A549 (cell line): ENCODE data around the gene MPPED2.

ENCODE experiments used
- CBX8 ChIP-seq: fragments of 200-600 bp; sonication (generic); IDR thresholded peaks from 2 replicates; pipeline ENCODE4 v1.6.1; 2016
- CHD2 ChIP-seq: fragments of 150-350 bp; IDR thresholded peaks from 2 replicates; pipeline ENCODE4 v1.6.1; 2014; ENCODE audit warnings: low read length; ENCODE audit not compliant: partially characterized antibody
- EP300 ChIP-seq, 2 experiments: fragments of >200 bp; sonication (Bioruptor Twin); formaldehyde crosslinking; IDR thresholded peaks; 2 replicates in 1 of 2; 3 replicates in 1 of 2; pipeline ENCODE4 v1.6.1; 2016 to 2017
- FOSL2 ChIP-seq, 2 experiments: fragments of 450-650 bp in 1 of 2; fragments of >200 bp in 1 of 2; sonication (Bioruptor Twin) in 1 of 2; formaldehyde crosslinking; IDR thresholded peaks; 2 replicates each; pipeline versions ENCODE4 v1.5.0 to v1.6.1; 2016 to 2020; ENCODE audit warnings: mild to moderate bottlenecking in 1 of 2, moderate library complexity in 1 of 2
- GATA3 ChIP-seq: IDR thresholded peaks from 2 replicates; pipeline ENCODE4 v1.6.1; 2012; ENCODE audit warnings: borderline replicate concordance
- KDM1A ChIP-seq: fragments of 200-600 bp; sonication (generic); IDR thresholded peaks from 2 replicates; pipeline ENCODE4 v1.6.1; 2016; ENCODE audit warnings: low read depth, mild to moderate bottlenecking
- MAFK ChIP-seq: fragments of 450-650 bp; IDR thresholded peaks from 2 replicates; pipeline ENCODE4 v1.6.1; 2014; ENCODE audit not compliant: partially characterized antibody
- MYC ChIP-seq: IDR thresholded peaks from 2 replicates; pipeline ENCODE4 v1.6.1; 2012; ENCODE audit warnings: mild to moderate bottlenecking, inconsistent platforms, low read length, improper control_type of control experiment, borderline replicate concordance
- POLR2A ChIP-seq: IDR thresholded peaks from 2 replicates; pipeline ENCODE4 v1.6.1; 2012; ENCODE audit warnings: mild to moderate bottlenecking, low read length
- RAD21 ChIP-seq, 2 experiments: fragments of >200 bp in 1 of 2; sonication (Bioruptor Twin) in 1 of 2; formaldehyde crosslinking in 1 of 2; IDR thresholded peaks in 1 of 2; conservative IDR thresholded peaks in 1 of 2; 2 replicates in 1 of 2; 3 replicates in 1 of 2; pipeline ENCODE4 v1.6.1; 2012 to 2018; ENCODE audit warnings: inconsistent platforms in 1 of 2
- SMC3 ChIP-seq: fragments of >200 bp; sonication (Bioruptor Twin); formaldehyde crosslinking; IDR thresholded peaks from 3 replicates; pipeline ENCODE4 v1.6.1; 2018; ENCODE audit warnings: inconsistent platforms
- TF ChIP-seq, protein P1 (sequence below): fragments of >200 bp; sonication (Bioruptor Twin); formaldehyde crosslinking; IDR thresholded peaks from 3 replicates; pipeline ENCODE4 v1.5.1; 2016
- TF ChIP-seq, protein P2 (sequence below): fragments of 200-600 bp; sonication (generic); IDR thresholded peaks from 2 replicates; pipeline ENCODE4 v1.6.1; 2016; ENCODE audit warnings: antibody characterized with exemption, mild to moderate bottlenecking, moderate library complexity

GRCh38 chr11:30432178-30432577 lies 154.0 kb downstream of the MPPED2 start:
- TF ChIP-seq, protein P1, sequence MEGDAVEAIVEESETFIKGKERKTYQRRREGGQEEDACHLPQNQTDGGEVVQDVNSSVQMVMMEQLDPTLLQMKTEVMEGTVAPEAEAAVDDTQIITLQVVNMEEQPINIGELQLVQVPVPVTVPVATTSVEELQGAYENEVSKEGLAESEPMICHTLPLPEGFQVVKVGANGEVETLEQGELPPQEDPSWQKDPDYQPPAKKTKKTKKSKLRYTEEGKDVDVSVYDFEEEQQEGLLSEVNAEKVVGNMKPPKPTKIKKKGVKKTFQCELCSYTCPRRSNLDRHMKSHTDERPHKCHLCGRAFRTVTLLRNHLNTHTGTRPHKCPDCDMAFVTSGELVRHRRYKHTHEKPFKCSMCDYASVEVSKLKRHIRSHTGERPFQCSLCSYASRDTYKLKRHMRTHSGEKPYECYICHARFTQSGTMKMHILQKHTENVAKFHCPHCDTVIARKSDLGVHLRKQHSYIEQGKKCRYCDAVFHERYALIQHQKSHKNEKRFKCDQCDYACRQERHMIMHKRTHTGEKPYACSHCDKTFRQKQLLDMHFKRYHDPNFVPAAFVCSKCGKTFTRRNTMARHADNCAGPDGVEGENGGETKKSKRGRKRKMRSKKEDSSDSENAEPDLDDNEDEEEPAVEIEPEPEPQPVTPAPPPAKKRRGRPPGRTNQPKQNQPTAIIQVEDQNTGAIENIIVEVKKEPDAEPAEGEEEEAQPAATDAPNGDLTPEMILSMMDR: no peak
- TF ChIP-seq EP300 (IDR thresholded peaks at IDR 0.05) (no peak), POLR2A (no peak), MYC (no peak), GATA3 (no peak), MAFK (no peak), CBX8 (no peak), FOSL2 (IDR thresholded peaks at IDR 0.05) (no peak), FOSL2 (CRISPR knock-in tag; IDR thresholded peaks at IDR 0.05) (no peak), CHD2 (no peak), RAD21 (conservative IDR thresholded peaks at IDR 0.05 in 1 of 2, IDR thresholded peaks at IDR 0.05 in 1 of 2) (no peak), KDM1A (no peak), SMC3 (no peak)
- TF ChIP-seq, protein P2, sequence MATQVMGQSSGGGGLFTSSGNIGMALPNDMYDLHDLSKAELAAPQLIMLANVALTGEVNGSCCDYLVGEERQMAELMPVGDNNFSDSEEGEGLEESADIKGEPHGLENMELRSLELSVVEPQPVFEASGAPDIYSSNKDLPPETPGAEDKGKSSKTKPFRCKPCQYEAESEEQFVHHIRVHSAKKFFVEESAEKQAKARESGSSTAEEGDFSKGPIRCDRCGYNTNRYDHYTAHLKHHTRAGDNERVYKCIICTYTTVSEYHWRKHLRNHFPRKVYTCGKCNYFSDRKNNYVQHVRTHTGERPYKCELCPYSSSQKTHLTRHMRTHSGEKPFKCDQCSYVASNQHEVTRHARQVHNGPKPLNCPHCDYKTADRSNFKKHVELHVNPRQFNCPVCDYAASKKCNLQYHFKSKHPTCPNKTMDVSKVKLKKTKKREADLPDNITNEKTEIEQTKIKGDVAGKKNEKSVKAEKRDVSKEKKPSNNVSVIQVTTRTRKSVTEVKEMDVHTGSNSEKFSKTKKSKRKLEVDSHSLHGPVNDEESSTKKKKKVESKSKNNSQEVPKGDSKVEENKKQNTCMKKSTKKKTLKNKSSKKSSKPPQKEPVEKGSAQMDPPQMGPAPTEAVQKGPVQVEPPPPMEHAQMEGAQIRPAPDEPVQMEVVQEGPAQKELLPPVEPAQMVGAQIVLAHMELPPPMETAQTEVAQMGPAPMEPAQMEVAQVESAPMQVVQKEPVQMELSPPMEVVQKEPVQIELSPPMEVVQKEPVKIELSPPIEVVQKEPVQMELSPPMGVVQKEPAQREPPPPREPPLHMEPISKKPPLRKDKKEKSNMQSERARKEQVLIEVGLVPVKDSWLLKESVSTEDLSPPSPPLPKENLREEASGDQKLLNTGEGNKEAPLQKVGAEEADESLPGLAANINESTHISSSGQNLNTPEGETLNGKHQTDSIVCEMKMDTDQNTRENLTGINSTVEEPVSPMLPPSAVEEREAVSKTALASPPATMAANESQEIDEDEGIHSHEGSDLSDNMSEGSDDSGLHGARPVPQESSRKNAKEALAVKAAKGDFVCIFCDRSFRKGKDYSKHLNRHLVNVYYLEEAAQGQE: no peak
